ENCODE data around the gene POC1A.

Gene POC1A

GRCh38 chr3:52028572-52028971 is 125.7 kb downstream of the POC1A start:
- H3K4me3 ChIP-seq (ENCODE audit: low read length): no peak overlapping the region
- no peaks in the 10 kb centered on the region for H3K36me3 ChIP-seq (ENCODE audit: control insufficient read depth, low read length)
- no peaks in the 10 kb centered on the region for H4K20me1 ChIP-seq (ENCODE audit: control insufficient read depth, insufficient read depth, low read depth, low read length)
- H3K27ac ChIP-seq (ENCODE audit: low read depth, low read length): no peak overlapping the region
- no peak overlapping the region for H3K4me2 ChIP-seq (ENCODE audit: low read length)
- H3F3A ChIP-seq (ENCODE audit: control insufficient read depth, insufficient read depth): no peaks in the 10 kb centered on the region
- no peaks in the 10 kb centered on the region for H3K9me3 ChIP-seq (ENCODE audit: control insufficient read depth, insufficient read depth, low read length)
- no peaks in the 10 kb centered on the region for H3K27me3 ChIP-seq (ENCODE audit: control insufficient read depth, low read length)
- H3K4me1 ChIP-seq (ENCODE audit: control insufficient read depth, low read length): peaks cover 10% of the 10 kb centered on the region
- no peaks in the 10 kb centered on the region for H3K79me2 ChIP-seq (ENCODE audit: control insufficient read depth, low read length)
- TF ChIP-seq EZH2phosphoT487 (IDR thresholded peaks at IDR 0.05; ENCODE audit: borderline replicate concordance, low read length) (no peak), CTCF (IDR thresholded peaks at IDR 0.05; ENCODE audit: low read depth, low read length, poor library complexity, severe bottlenecking) (no peak)
- H3K9me2 ChIP-seq (replicated peaks; ENCODE audit: control insufficient read depth, low read length): no peaks in the 10 kb centered on the region

GRCh38 chr3:52026041-52026440 is 128.2 kb downstream of the POC1A start:
- Histone ChIP-seq H3K4me3 (ENCODE audit: low read length) (no peak overlapping the region), H3K4me1 (ENCODE audit: control insufficient read depth, low read length) (peaks cover 21% of the 10 kb centered on the region), H3K27ac (ENCODE audit: low read depth, low read length) (no peak overlapping the region), H4K20me1 (ENCODE audit: control insufficient read depth, insufficient read depth, low read depth, low read length) (no peaks in the 10 kb centered on the region), H3K9me3 (ENCODE audit: control insufficient read depth, insufficient read depth, low read length) (no peaks in the 10 kb centered on the region), H3K9me2 (replicated peaks; ENCODE audit: control insufficient read depth, low read length) (no peaks in the 10 kb centered on the region), H3K79me2 (ENCODE audit: control insufficient read depth, low read length) (no peaks in the 10 kb centered on the region), H3K4me2 (ENCODE audit: low read length) (no peak overlapping the region), H3F3A (ENCODE audit: control insufficient read depth, insufficient read depth) (no peaks in the 10 kb centered on the region), H3K27me3 (ENCODE audit: control insufficient read depth, low read length) (no peaks in the 10 kb centered on the region), H3K36me3 (ENCODE audit: control insufficient read depth, low read length) (no peaks in the 10 kb centered on the region)
- TF ChIP-seq EZH2phosphoT487 (IDR thresholded peaks at IDR 0.05; ENCODE audit: borderline replicate concordance, low read length) (no peak), CTCF (IDR thresholded peaks at IDR 0.05; ENCODE audit: low read depth, low read length, poor library complexity, severe bottlenecking) (no peak)

- Histone ChIP-seq H3K27ac (ENCODE audit: low read depth, low read length) (no peak overlapping the region), H4K20me1 (ENCODE audit: control insufficient read depth, insufficient read depth, low read depth, low read length) (no peaks in the 10 kb centered on the region), H3K4me2 (ENCODE audit: low read length) (no peak overlapping the region)
Observed at GRCh38 chr3:52025453-52025852, 128.8 kb downstream of the POC1A start.

More at GRCh38 chr3:52025453-52025852, 128.8 kb downstream of the POC1A start:
- no peaks in the 10 kb centered on the region for H3K9me2 ChIP-seq (replicated peaks; ENCODE audit: control insufficient read depth, low read length)
- H3K36me3 ChIP-seq (ENCODE audit: control insufficient read depth, low read length): no peaks in the 10 kb centered on the region
- no peaks in the 10 kb centered on the region for H3K27me3 ChIP-seq (ENCODE audit: control insufficient read depth, low read length)
- no peaks in the 10 kb centered on the region for H3K79me2 ChIP-seq (ENCODE audit: control insufficient read depth, low read length)
- no peak overlapping the region for H3K4me3 ChIP-seq (ENCODE audit: low read length)
- H3K9me3 ChIP-seq (ENCODE audit: control insufficient read depth, insufficient read depth, low read length): no peaks in the 10 kb centered on the region
- H3K4me1 ChIP-seq (ENCODE audit: control insufficient read depth, low read length): peaks cover 21% of the 10 kb centered on the region
- H3F3A ChIP-seq (ENCODE audit: control insufficient read depth, insufficient read depth): no peaks in the 10 kb centered on the region
- TF ChIP-seq CTCF (IDR thresholded peaks at IDR 0.05; ENCODE audit: low read depth, low read length, poor library complexity, severe bottlenecking) (no peak), EZH2phosphoT487 (IDR thresholded peaks at IDR 0.05; ENCODE audit: borderline replicate concordance, low read length) (no peak)
